Neuronal stem cell (in vitro differentiated cells): ENCODE results near the gene NKPD1.

ENCODE experiments used
- DNase-seq: peaks from one replicate; pipeline ENCODE4 v3.0.0-alpha.2; 2013; ENCODE audit warnings: low spot score
- H2AFZ ChIP-seq: one replicate; pipeline ENCODE4 v1.6.1; 2013; ENCODE audit warnings: mild to moderate bottlenecking, low read length, inconsistent platforms
- H2AK5ac ChIP-seq: 2 replicates; pipeline ENCODE4 v1.6.1; 2013; ENCODE audit warnings: low read depth, mild to moderate bottlenecking, inconsistent platforms, low read length, moderate library complexity, mixed read lengths
- H2BK120ac ChIP-seq: 2 replicates; pipeline ENCODE4 v1.6.1; 2013; ENCODE audit warnings: low read depth, mild to moderate bottlenecking, inconsistent platforms, low read length, moderate library complexity, mixed read lengths
- H2BK12ac ChIP-seq: one replicate; pipeline ENCODE4 v1.6.1; 2013; ENCODE audit warnings: low read length, inconsistent platforms
- H2BK15ac ChIP-seq: 2 replicates; pipeline ENCODE4 v1.6.1; 2013; ENCODE audit warnings: mild to moderate bottlenecking, low read length, inconsistent platforms, mixed read lengths
- H2BK5ac ChIP-seq: one replicate; pipeline ENCODE4 v1.6.1; 2013; ENCODE audit warnings: inconsistent platforms, mild to moderate bottlenecking, low read length, moderate library complexity
- H3K14ac ChIP-seq: one replicate; pipeline ENCODE4 v1.6.1; 2013; ENCODE audit warnings: low read length, inconsistent platforms
- H3K18ac ChIP-seq: 2 replicates; pipeline ENCODE4 v1.6.1; 2013; ENCODE audit warnings: low read length, inconsistent platforms
- H3K23ac ChIP-seq: 2 replicates; pipeline ENCODE4 v1.6.1; 2013; ENCODE audit warnings: low read depth, mild to moderate bottlenecking, mixed read lengths, low read length, inconsistent platforms; ENCODE audit not compliant: poor library complexity
- H3K27ac ChIP-seq: replicated peaks from 3 replicates; pipeline ENCODE4 v1.5.1; 2013; ENCODE audit warnings: low read length, inconsistent platforms
- H3K27me3 ChIP-seq, 3 experiments: 2 replicates each; pipeline ENCODE4 v1.6.1; 2013; ENCODE audit warnings: low read length in 3 of 3, mild to moderate bottlenecking in 2 of 3, inconsistent platforms in 1 of 3, low read depth in 1 of 3, mixed read lengths in 1 of 3, moderate library complexity in 1 of 3; ENCODE audit not compliant: control insufficient read depth in 3 of 3, insufficient read depth in 3 of 3
- H3K36me3 ChIP-seq, 2 donors: replicated peaks in 1 of 2; 2 replicates each; pipeline ENCODE4 v1.6.1; 2013; ENCODE audit warnings: low read length in 2 of 2; ENCODE audit not compliant: control insufficient read depth in 2 of 2, insufficient read depth in 2 of 2
- H3K4ac ChIP-seq: 2 replicates; pipeline ENCODE4 v1.6.1; 2013; ENCODE audit warnings: inconsistent platforms, mild to moderate bottlenecking, low read length, moderate library complexity
- H3K4me1 ChIP-seq, 2 donors: 1 replicate in 1 of 2; 2 replicates in 1 of 2; pipeline ENCODE4 v1.6.1; 2013; ENCODE audit warnings: low read length in 2 of 2, low read depth in 1 of 2; ENCODE audit not compliant: control insufficient read depth in 2 of 2, insufficient read depth in 1 of 2
- H3K4me2 ChIP-seq: one replicate; pipeline ENCODE4 v1.6.1; 2013; ENCODE audit warnings: mild to moderate bottlenecking, low read length, inconsistent platforms; ENCODE audit not compliant: insufficient read depth, poor library complexity, severe bottlenecking
- H3K4me3 ChIP-seq, 2 donors: 2 replicates each; pipeline ENCODE4 v1.5.1; 2013; ENCODE audit warnings: low read length in 2 of 2, mild to moderate bottlenecking in 2 of 2, inconsistent platforms in 1 of 2, moderate library complexity in 1 of 2
- H3K79me1 ChIP-seq: one replicate; pipeline ENCODE4 v1.6.1; 2013; ENCODE audit warnings: low read depth, mild to moderate bottlenecking, inconsistent platforms, low read length, moderate library complexity
- H3K9ac ChIP-seq: one replicate; pipeline ENCODE4 v1.6.1; 2013; ENCODE audit warnings: mild to moderate bottlenecking, low read depth, low read length, inconsistent platforms; ENCODE audit not compliant: poor library complexity
- H3K9me3 ChIP-seq, 2 donors: replicated peaks in 1 of 2; 2 replicates each; pipeline versions ENCODE3 to v1.6.1; 2013; ENCODE audit warnings: low read length in 2 of 2, mild to moderate bottlenecking in 2 of 2, inconsistent platforms in 1 of 2, low read depth in 1 of 2, mixed read lengths in 1 of 2, moderate library complexity in 1 of 2; ENCODE audit not compliant: control insufficient read depth in 2 of 2, insufficient read depth in 1 of 2
- H4K8ac ChIP-seq: one replicate; pipeline ENCODE4 v1.6.1; 2013; ENCODE audit warnings: low read depth, mild to moderate bottlenecking, inconsistent platforms, low read length, moderate library complexity
- H4K91ac ChIP-seq: one replicate; pipeline ENCODE4 v1.6.1; 2013; ENCODE audit warnings: low read length, low read depth, mild to moderate bottlenecking, inconsistent platforms; ENCODE audit not compliant: poor library complexity
- WGBS, 2 donors: extraction: QIAGEN DNeasy Blood & Tissue Kit; methylation state at CpG; one replicate each; pipeline ENCODE4 v1.1.7; 2013; ENCODE audit warnings: missing lambda C conversion rate in 2 of 2, mixed read lengths in 1 of 2; ENCODE audit not compliant: insufficient read length in 2 of 2, insufficient replicate concordance in 1 of 2; ENCODE audit errors: extremely low coverage in 2 of 2; 5-methylcytosine and 5-hydroxymethylcytosine counted together

Gene NKPD1

DNA sequence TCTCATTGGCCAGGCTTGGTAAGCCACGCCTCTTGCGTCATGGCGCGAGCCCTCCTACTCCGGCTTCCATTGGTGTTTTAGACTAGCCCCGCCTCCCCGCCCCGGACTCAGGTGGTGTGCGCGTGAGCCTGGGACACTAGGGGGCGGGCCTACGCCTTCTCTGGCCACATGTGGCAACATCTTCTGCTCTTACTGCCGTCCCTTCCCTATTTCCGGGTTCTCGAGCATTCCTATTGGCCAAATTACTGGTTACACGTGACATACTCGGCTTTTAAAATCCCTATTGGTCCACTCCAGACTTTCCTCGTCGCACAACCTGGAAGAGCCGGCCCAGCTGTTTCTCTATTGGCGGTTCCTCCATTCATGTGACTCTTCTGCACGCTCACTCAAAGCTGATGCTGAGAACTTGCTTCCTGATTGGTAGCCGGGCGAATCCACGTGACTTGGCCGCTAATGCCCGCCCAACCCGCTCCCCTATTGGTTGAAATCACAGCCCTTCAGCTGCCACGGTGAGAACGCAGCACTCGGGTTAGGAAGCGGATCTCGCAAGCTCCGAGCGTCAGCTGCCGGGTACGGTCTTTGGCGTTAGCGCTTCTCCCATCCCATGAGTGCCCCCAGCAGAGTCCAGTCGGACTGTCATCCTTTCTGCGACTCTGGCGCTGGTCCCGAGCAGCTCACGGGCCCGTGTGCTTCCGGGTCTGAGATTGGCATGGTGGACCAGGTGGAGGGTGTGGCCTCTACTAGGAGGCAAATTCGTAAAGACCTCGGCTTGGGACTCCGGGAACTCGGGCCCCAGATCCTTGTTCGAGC lies 17.7 kb upstream of the NKPD1 start, which contains the start of gene BLOC1S3:
Gene BLOC1S3, plus strand, starts transcription at position 523 of the 810 bp plus-strand sequence. CDS start 513 bp downstream, outside the sequence.
- H3K4ac ChIP-seq: no peak within 1 kb of the TSS

DNA sequence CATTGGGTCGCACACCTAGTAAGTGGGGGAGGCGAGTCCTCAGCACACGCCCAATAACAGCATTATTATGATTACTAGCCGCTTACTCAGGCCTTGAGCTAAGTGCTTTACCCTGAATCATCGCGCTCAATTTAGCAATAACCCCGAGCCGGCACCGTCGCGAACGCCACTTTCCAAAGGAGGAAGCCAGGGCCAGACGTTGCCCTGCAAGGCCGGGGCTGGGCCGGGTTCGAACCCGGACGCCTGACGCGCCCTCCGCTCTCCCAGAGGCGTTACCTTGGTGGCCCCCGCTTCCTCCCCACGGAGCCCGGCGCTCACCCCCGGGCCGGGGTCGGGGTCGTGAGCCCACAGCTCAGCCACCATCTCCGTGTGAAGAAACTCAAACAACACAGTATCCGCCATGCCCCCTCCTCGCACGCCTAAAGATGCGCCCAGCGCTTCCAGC lies 17.1 kb upstream of the NKPD1 start, which contains the start of gene TRAPPC6A:
Gene TRAPPC6A, minus strand, starts transcription at position 421 of the 445 bp plus-strand sequence. Its CDS starts 19 bp downstream, at position 402.
- no CpG with 5 or more reads among the region's 36 CpGs for WGBS, 2 donors

More for the DNA sequence above, 17.7 kb upstream of the NKPD1 start, which contains the start of gene BLOC1S3:
- peak within 1 kb of the TSS; percentile 94 for H2AFZ ChIP-seq
- H2AK5ac ChIP-seq: peak within 1 kb of the TSS; percentile 63
- H3K79me1 ChIP-seq: peaks cover 1% of the 10 kb centered on the region
- H2BK12ac ChIP-seq: peak within 1 kb of the TSS; percentile 22
- peak within 1 kb of the TSS; percentile 55 for H2BK120ac ChIP-seq
- peaks cover 2 to 6% of the 10 kb centered on the region in 2 donors for H3K4me1 ChIP-seq
- H3K4me3 ChIP-seq: peak within 1 kb of the TSS; percentile 91 to 97
- peak within 1 kb of the TSS; percentile 87 for H3K23ac ChIP-seq
- no peak within 1 kb of the TSS for H4K91ac ChIP-seq
- H3K18ac ChIP-seq: peak within 1 kb of the TSS; percentile 89
- no peaks in the 10 kb centered on the region for H3K27me3 ChIP-seq
- no peak within 1 kb of the TSS for H2BK15ac ChIP-seq
- peak; percentile 100 for DNase-seq
- H3K14ac ChIP-seq: peak within 1 kb of the TSS; percentile 61
- H3K4me2 ChIP-seq: peak within 1 kb of the TSS; percentile 82
- no peak within 1 kb of the TSS for H4K8ac ChIP-seq
- H3K9me3 ChIP-seq: no peaks in the 10 kb centered on the region
- no peak within 1 kb of the TSS for H2BK5ac ChIP-seq
- WGBS, 2 donors: no CpG with 5 or more reads among the region's 51 CpGs
- H3K36me3 ChIP-seq: peaks cover 0 to 5% of the 10 kb centered on the region in 2 donors
- H3K27ac ChIP-seq: no peak within 1 kb of the TSS
- H3K9ac ChIP-seq: peak within 1 kb of the TSS; percentile 90

DNA sequence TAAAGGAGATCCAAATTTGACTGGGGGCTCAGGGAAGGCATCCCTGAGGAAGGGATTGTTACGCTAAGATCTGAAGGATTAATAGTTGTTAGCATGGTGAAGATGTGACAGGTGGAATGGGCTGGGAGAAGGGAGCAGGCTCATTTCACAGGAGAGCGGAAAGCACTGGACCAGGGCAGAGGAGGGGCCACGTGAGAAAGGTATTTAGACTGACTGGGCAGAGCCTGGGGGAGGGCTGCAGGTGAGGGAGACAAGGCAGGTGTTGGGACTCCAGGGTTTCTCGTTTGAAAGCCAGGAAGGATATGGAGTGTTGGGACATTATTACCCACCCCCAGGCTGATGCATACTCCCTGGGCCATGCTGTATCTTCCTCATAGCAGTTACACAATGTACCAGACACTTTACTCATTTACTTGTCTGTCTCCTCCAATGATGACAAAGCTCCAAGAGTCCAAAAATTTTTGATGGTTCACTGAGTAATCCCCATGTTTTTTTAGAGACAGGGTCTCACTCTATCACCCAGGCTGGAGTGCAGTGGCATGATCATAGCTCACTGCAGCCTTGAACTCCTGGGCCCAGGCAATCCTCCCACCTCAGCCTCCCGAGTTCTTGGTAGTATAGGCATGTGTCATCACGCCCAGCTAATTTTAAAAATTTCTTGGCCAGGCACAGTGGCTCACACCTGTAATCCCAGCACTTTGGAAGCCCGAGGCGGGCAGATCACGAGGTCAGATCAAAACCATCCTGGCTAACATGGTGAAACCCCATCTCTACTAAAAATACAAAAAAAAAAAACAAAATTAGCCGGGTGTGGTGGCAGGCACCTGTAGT lies 14.9 kb upstream of the NKPD1 start:
- no CpG with 5 or more reads among the region's 10 CpGs for WGBS, 2 donors
- no peak overlapping the region for H4K91ac ChIP-seq

More for the DNA sequence above, 17.1 kb upstream of the NKPD1 start, which contains the start of gene TRAPPC6A:
- Histone ChIP-seq H3K79me1 (peaks cover 1% of the 10 kb centered on the region), H3K14ac (peak within 1 kb of the TSS; percentile 61), H4K91ac (no peak within 1 kb of the TSS), H3K4me1 (peaks cover 2 to 6% of the 10 kb centered on the region in 2 donors), H2AFZ (peak within 1 kb of the TSS; percentile 94), H3K18ac (peak within 1 kb of the TSS; percentile 89), H3K4ac (no peak within 1 kb of the TSS), H3K4me2 (peak within 1 kb of the TSS; percentile 82), H3K27ac (no peak within 1 kb of the TSS), H2BK12ac (no peak within 1 kb of the TSS), H4K8ac (no peak within 1 kb of the TSS), H3K4me3 (peak within 1 kb of the TSS; percentile 91 to 97), H2BK5ac (no peak within 1 kb of the TSS), H3K9ac (peak within 1 kb of the TSS; percentile 79), H3K27me3 (no peaks in the 10 kb centered on the region), H3K36me3 (peaks cover 0 to 5% of the 10 kb centered on the region in 2 donors), H2BK120ac (peak within 1 kb of the TSS; percentile 55), H3K9me3 (no peaks in the 10 kb centered on the region), H3K23ac (peak within 1 kb of the TSS; percentile 87), H2BK15ac (no peak within 1 kb of the TSS), H2AK5ac (no peak within 1 kb of the TSS)
- DNase-seq: no peak

More for the DNA sequence above, 14.9 kb upstream of the NKPD1 start:
- Histone ChIP-seq H2BK15ac (no peak overlapping the region), H3K27me3 (no peaks in the 10 kb centered on the region), H2AFZ (no peak overlapping the region), H3K4ac (no peak overlapping the region), H3K23ac (no peak overlapping the region), H3K4me2 (no peak overlapping the region), H3K9me3 (no peaks in the 10 kb centered on the region), H2BK12ac (no peak overlapping the region), H3K4me1 (peaks cover 4 to 13% of the 10 kb centered on the region in 2 donors), H3K27ac (no peak overlapping the region), H3K18ac (no peak overlapping the region), H4K8ac (no peak overlapping the region), H2BK120ac (no peak overlapping the region), H2AK5ac (no peak overlapping the region), H3K9ac (no peak overlapping the region), H2BK5ac (no peak overlapping the region), H3K36me3 (no peaks in the 10 kb centered on the region), H3K14ac (no peak overlapping the region), H3K4me3 (no peak overlapping the region), H3K79me1 (peaks cover 4% of the 10 kb centered on the region)
- no peak for DNase-seq
